Tibial nerve (tissue), 4 donors: ENCODE measurements around the gene MEFV.

Experiments used
- CTCF ChIP-seq, 5 experiments: fragments of 200-600 bp in 3 of 5; fragments of 450-650 bp in 2 of 5; sonication (generic) in 3 of 5; IDR thresholded peaks; one replicate each; pipeline ENCODE4 v1.5.1; 2016 to 2019; ENCODE audit warnings: antibody characterized with exemption in 5 of 5, mild to moderate bottlenecking in 3 of 5, moderate library complexity in 2 of 5
- EP300 ChIP-seq, 2 donors: sonication (generic); formaldehyde crosslinking; IDR thresholded peaks; one replicate each; pipeline ENCODE4 v1.6.1; 2017; ENCODE audit warnings: antibody characterized with exemption in 2 of 2, mild to moderate bottlenecking in 1 of 2

- no peak for TF ChIP-seq CTCF (IDR thresholded peaks at IDR 0.05)
- TF ChIP-seq EP300 (IDR thresholded peaks at IDR 0.05): no peak
Measured at GRCh38 chr16:3212567-3212966, 43.9 kb downstream of the MEFV start.
